GM12892 (cell line): ENCODE results near the gene ZNF546. TPM values are rescaled to one million over a fixed set of nuclear protein-coding genes. Genes with fewer than 3 reads are reported as not detected.
"Not testable (repeated sequence)": the region's sequence is repeated elsewhere in the genome, so short reads cannot be mapped to it uniquely, and the experiment has no call there.

Experiments
- DNase-seq: peaks from one replicate; pipeline ENCODE4 v3.0.0; 2011; ENCODE audit not compliant: insufficient read length
- FAIRE-seq: peaks from 2 replicates; lab custom pipeline; 2011; peaks lifted over from hg19 to GRCh38; lab: Jason Lieb, UNC
- POLR2A ChIP-seq: IDR thresholded peaks from 2 replicates; pipeline ENCODE4 v1.6.1; 2011; ENCODE audit warnings: low read depth, low read length, control low read depth
- POLR2AphosphoS5 ChIP-seq: IDR thresholded peaks from 2 replicates; pipeline ENCODE4 v1.6.1; 2011; ENCODE audit warnings: low read depth, low read length, control low read depth
- TAF1 ChIP-seq: IDR thresholded peaks from 2 replicates; pipeline ENCODE4 v1.6.1; 2011; ENCODE audit warnings: low read depth, mild to moderate bottlenecking, control low read depth, low read length, borderline replicate concordance
- polyA plus RNA-seq: library from polyadenylated mRNA; unstranded; fragments of >200 nt; gene quantifications from one replicate; pipeline ENCODE4 v1.2.1, GENCODE V29; 2012; ENCODE audit warnings: missing spikeins, inconsistent platforms; ENCODE audit not compliant: missing spikeins

The ZNF546 gene
- polyA plus RNA-seq, result 3.4 TPM

DNA sequence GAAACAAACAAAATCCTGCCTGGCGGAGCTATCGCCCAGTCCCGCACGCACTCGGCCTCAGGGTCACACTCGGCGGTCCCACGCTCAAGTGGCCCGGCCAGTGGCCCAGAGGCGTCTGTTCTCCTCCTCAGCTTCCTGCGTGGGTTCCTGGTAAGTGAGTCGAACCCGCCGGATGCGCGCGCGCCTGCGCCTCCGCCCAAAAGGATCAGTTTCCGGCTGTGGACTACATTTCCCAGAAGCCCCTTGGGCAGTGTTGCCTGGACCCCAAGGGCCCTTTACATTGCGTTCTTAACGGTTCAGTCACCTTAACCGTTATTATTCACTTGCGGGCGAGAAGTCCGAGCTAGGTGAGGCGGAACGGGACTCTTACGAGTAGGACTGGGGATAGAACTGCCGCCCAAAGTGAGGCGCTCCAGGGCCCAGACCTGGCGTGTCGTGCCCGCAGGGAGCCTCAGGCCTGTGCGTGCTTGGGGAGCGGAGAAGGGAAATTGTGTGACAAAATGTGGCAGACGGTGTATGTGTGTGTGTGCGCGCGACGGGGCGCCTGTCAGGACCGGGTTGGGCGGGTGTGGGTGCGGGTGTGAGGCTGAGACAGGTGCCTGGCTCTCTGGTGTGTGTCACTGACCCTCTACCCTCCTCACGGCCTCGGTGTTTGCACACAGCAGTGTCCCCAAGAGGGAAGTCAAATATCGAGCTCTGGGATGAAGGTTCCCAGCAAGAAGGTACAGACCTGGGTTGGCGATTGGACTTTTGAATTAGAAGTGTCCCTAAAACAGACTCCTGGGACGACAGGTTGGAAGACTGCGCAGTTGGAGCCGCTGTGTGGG, at the start of gene ZNF546:
Gene ZNF546, plus strand, starts transcription at position 250 of the 827 bp plus-strand sequence. CDS start 1,267 bp downstream, outside the sequence.
- peak; percentile 97 for FAIRE-seq

DNA sequence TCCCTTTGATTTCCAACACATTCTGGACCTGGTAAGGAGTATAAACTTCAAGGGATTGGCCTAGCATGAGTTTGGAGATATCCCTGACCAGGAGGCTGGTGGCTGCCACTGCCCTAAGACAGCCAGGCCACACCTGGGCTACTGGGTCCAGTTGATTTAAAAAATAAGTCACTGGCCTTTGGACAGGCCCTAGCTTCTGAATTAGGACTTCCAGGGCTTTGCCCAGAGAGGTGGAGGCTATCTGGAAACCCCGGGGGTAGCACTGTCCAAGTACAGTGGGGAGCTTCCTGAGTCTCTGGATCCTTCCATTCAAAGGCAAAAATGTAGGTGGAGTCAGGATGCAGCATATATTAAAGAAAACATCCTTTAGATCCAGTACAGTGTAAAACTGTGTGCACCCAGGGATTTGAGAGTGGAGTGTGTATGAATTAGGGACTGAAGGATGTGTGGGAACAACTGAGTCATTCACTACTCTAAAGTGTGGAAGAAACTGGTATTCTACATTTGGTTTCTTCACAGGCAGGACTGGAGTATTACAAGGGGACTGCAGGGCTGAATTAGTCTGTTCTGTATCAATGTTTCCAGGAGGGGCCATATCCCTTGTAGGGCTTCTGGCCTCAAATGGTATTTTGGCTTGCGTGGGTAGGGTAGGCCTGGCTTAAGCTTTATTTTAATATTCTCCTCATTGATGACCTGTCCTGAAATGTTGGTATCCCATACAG, 47.7 kb upstream of the ZNF546 start:
- no peak for TF ChIP-seq POLR2A
- TF ChIP-seq POLR2AphosphoS5, result no peak
- no peak for TF ChIP-seq TAF1
- DNase-seq (no peak), FAIRE-seq (no peak)

More for the DNA sequence above, at the start of gene ZNF546:
- peak; percentile 85 for DNase-seq
- TF ChIP-seq POLR2A (peak; percentile 96), POLR2AphosphoS5 (peak; percentile 97), TAF1 (peak; percentile 79; the same call in 1 of the 2 replicates)

DNA sequence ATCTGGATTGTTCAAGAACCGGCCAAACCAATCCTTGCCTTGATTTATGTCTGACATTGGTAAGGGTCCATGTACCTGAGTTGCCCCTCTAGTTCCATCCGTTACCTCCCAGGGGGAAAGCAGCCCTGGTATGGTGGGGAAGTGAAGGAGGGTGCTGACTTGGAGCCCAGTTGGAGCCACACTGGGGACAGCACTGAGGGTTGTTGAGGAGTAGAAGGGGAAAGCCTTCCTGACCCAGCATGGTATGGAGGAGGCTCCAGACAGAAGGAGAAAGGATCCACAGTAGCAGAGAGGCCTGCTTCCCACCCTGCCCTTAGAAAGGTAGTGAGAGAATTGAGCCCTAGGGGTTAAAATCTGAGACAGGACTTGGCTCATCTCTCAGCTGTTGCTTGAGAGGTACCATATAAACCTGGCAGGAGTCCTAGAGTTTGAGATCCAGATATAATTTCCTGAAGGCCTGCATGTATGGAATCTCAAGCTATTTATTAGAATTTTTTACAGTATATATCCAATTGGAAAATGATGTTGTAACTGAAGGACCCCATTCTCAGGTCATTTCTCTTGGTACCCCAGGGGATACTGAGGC, 45.7 kb upstream of the ZNF546 start:
- DNase-seq, result no peak
- no peak for FAIRE-seq
- TF ChIP-seq TAF1 (no peak), POLR2AphosphoS5 (no peak), POLR2A (no peak)

DNA sequence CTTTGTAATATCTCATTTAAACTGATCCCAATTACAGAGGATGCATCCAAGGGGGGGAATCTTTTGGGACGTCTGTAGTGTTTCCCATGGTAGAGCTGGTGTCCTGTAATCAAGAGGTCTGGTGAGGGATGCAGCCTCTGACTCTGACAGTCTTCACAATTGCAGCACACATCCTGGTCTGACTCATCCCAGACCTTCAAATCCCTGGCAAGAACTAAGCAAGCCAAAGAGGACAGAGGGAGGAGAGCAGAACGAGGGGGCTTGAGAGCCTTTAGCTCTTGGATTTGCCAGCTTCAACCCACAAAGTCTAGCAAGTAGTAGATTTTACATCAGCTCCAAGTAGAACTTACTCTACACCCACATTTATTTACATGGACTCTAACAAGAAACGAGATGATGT, 45.2 kb upstream of the ZNF546 start:
- TF ChIP-seq POLR2AphosphoS5 (no peak), POLR2A (no peak), TAF1 (no peak)
- FAIRE-seq (no peak), DNase-seq (no peak)

DNA sequence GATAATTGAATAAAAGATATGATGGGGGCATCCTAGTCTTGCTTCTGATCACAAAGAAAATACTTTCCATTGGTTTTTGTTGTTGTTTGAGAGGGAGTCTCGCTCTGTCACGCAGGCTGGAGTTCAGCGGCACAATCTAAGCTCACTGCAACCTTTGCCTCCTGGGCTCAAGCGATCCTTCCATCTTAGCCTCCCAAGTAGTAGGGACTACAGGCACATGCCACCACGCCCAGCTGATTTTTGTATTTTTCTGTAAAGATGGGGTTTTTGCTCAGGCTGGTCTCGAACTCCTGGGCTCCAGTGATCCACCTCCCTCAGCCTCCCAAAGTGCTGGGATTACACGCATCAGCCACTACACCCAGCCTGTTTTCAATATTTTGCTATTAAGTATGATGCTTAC, 42.9 kb upstream of the ZNF546 start:
- DNase-seq (no peak), FAIRE-seq (peak; percentile 30)
- TF ChIP-seq POLR2A (no peak), POLR2AphosphoS5 (no peak), TAF1 (no peak)

DNA sequence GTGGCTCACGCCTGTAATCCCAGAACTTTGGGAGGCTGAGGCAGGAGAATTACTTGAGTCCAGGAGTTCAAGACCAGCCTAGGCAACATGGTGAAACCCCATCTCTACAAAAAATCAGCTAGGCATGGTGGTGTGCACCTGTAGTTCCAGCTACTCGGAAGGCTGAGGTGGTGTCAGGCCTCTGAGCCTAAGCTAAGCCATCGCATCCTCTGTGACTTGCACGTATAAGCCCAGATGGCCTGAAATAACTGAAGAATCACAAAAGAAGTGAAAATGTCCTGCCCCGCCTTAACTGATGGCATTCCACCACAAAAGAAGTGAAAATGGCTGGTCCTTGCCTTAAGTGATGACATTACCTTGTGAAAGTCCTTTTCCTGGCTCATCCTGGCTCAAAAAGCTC, 39.0 kb upstream of the ZNF546 start:
- FAIRE-seq, DNase-seq: not testable (repeated sequence)

DNA sequence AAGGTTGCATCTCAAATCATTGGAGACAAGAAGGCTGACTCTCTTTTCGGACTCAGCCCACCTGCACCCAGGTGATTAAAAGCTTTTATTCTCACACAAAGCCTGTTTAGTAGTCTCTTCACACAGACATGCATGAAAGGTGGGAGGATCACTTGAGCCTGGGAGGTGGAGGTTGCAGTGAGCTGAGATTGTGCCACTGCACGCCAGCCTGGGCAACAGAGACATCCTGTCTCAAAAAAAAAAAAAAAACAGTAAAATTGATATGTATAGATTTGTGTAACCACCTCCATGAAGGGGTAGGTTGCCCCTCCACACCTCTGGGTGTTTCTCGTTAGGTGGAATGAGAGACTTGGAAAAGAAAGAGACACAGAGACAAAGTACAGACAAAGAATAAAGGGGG, 37.9 kb upstream of the ZNF546 start:
- DNase-seq, FAIRE-seq: not testable (repeated sequence)

DNA sequence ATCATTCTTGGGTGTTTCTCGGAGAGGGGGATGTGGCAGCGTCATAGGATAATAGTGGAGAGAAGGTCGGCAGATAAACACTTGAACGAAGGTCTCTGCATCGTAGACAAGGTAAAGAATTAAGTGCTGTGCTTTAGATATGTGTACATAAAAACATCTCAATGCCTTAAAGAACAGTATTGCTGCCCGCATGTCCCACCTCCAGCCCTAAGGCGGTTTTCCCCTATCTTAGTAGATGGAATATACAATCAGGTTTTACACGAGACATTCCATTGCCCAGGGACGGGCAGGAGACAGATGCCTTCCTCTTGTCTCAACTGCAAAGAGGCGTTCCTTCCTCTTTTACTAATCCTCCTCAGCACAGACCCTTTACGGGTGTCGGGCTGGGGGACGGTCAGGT, 37.5 kb upstream of the ZNF546 start:
- not testable (repeated sequence) for FAIRE-seq, DNase-seq

DNA sequence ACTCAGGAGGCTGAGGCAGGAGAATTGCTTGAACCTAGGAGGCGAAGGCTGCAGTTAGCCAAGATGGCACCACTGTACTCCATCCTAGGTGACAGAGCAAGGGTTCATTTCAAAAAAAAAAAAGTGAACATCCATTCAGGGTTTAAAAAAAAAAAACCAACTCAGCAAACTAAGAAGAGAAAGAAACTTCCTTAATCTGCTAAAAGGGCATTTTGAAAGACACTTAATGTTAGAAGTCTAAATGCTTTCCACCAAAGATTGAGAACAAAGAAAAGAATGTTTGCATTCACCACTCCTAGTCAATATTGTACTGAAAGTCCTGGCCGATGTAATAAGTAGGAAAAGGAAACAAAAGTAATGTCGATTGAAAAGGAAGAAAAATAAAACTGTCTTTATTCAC, 33.0 kb upstream of the ZNF546 start:
- no peak for TF ChIP-seq POLR2AphosphoS5
- no peak for TF ChIP-seq TAF1
- TF ChIP-seq POLR2A, result no peak
- FAIRE-seq, result no peak

DNA sequence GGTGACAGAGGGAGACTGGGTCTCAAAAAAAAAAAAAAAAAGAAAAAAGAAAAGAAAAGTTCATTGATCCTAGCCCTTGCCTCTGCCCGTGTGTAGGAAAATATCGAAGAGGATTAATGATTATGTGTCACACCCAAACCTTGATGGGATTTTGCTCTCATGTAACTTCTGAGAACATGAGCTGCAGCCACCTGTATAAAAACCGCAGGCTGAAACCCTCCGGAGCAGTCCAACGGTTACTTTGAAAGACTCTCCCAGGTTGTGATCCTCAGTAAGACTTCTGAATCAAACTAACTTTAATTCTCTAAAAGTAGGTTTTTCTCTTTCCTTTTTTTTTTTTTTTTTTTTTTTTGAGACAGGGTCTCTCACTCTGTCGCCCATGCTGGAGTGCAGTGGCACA, 30.2 kb upstream of the ZNF546 start:
- DNase-seq (no peak), FAIRE-seq (no peak)
- TF ChIP-seq POLR2A, result no peak
- no peak for TF ChIP-seq POLR2AphosphoS5
- TF ChIP-seq TAF1, result no peak

More for the DNA sequence above, 33.0 kb upstream of the ZNF546 start:
- no peak for DNase-seq

DNA sequence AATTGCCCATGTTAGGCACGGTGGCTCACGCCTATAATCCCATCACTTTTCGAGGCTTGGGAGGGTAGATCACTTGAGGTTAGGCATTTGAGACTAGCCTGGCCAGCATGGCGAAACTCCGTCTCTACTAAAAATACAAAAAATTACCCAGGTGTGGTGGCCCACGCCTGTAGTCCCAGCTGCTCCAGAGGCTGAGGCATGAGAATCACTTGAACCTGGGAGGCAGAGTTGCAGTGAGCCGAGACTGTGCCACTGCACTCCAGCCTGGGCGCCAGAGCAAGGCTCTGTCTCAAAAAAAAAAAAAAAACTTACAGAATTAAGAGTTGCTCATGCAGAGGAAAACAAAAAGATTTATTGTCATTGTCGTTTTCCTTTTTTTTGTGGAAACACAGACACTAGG, 29.3 kb upstream of the ZNF546 start:
- no peak for DNase-seq
- TF ChIP-seq POLR2A, result no peak
- FAIRE-seq, result no peak

DNA sequence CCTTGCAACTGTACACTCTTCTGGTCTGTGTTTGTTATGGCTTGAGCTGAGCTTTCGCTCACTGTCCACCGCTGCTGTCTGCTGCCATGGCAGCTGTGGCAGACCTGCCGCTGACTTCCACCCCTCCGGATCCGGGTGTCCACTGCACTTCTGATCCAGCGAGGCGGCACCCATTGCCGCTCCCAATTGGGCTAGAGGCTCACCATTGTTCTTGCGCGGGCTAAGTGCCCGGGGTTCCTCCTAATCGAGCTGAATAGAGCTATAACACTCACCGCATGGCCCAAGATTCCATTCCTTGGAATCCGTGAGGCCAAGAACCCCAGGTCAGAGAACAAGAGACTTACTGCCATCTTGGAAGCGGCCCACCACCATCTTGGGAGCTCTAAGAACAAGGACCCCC, 28.1 kb upstream of the ZNF546 start:
- FAIRE-seq (no peak), DNase-seq (no peak)
- TF ChIP-seq POLR2AphosphoS5 (no peak), POLR2A (no peak), TAF1 (no peak)
